NCI-H446 (cell line): ENCODE measurements around the gene GGT5.
"Not testable (repeated sequence)": the region's sequence is repeated elsewhere in the genome, so short reads cannot be mapped to it uniquely, and the experiment has no call there.

ENCODE experiments used
- DNase-seq, 2 experiments: peaks; one replicate each; lab custom pipeline; 2025; lab: John Stamatoyannopoulos, UW

GGT5 gene

GRCh38 chr22:24245030-24245431 is at the start of gene GGT5:
Gene GGT5, minus strand, starts transcription at chr22:24245082. Its CDS starts 357 bp downstream, at chr22:24244725.
- not testable (repeated sequence) for DNase-seq

- DNase-seq, result not testable (repeated sequence)
These were observed 47.4 kb upstream of the GGT5 start for GRCh38 chr22:24292202-24292830.

GRCh38 chr22:24291515-24292201 is 46.8 kb upstream of the GGT5 start:
- no peak for DNase-seq

- peak in 1 of 2 experiments; percentile 32 for DNase-seq
These were observed 45.6 kb upstream of the GGT5 start for GRCh38 chr22:24290459-24290858.

GRCh38 chr22:24289741-24290163 is 44.9 kb upstream of the GGT5 start:
- no peak for DNase-seq

GRCh38 chr22:24289114-24289513 is 44.2 kb upstream of the GGT5 start:
- peak in 1 of 2 experiments; percentile 67 for DNase-seq

GRCh38 chr22:24287801-24288200 is 42.9 kb upstream of the GGT5 start:
- DNase-seq, result not testable (repeated sequence)

GRCh38 chr22:24287212-24287611 is 42.3 kb upstream of the GGT5 start:
- not testable (repeated sequence) for DNase-seq

- no peak for DNase-seq
These were observed 40.4 kb upstream of the GGT5 start for GRCh38 chr22:24285245-24285644.

GRCh38 chr22:24284747-24285203 is 39.9 kb upstream of the GGT5 start:
- DNase-seq, result no peak

- DNase-seq, result no peak
These were observed 37.5 kb upstream of the GGT5 start for GRCh38 chr22:24282401-24282800.

- DNase-seq, result not testable (repeated sequence)
These were observed 35.5 kb upstream of the GGT5 start for GRCh38 chr22:24280363-24280762.

- DNase-seq, result not testable (repeated sequence)
These were observed 30.0 kb upstream of the GGT5 start for GRCh38 chr22:24274696-24275405.

- DNase-seq, result not testable (repeated sequence)
These were observed 29.0 kb upstream of the GGT5 start for GRCh38 chr22:24273906-24274305.

GRCh38 chr22:24273031-24273430 is 28.1 kb upstream of the GGT5 start:
- DNase-seq, result not testable (repeated sequence)

- DNase-seq, result no peak
These were observed 26.5 kb upstream of the GGT5 start for GRCh38 chr22:24271386-24271854.

- DNase-seq, result peak; percentile 91 to 96
These were observed 25.9 kb upstream of the GGT5 start, which contains the start of gene SPECC1L for GRCh38 chr22:24270556-24271385. Gene SPECC1L, plus strand, starts transcription at chr22:24270831. Its CDS starts 31,401 bp downstream, at chr22:24302232.

- not testable (repeated sequence) for DNase-seq
These were observed 21.6 kb upstream of the GGT5 start for GRCh38 chr22:24266495-24266894.

- DNase-seq, result no peak
These were observed 20.9 kb upstream of the GGT5 start for GRCh38 chr22:24265734-24266133.

GRCh38 chr22:24264329-24264896 is 19.5 kb upstream of the GGT5 start:
- DNase-seq, result not testable (repeated sequence)

GRCh38 chr22:24263479-24263878 is 18.6 kb upstream of the GGT5 start:
- DNase-seq, result not testable (repeated sequence)
